Panc1 (cell line): ENCODE measurements around the gene S100A2. TPM values are rescaled to one million over a fixed set of nuclear protein-coding genes. Genes with fewer than 3 reads are reported as not detected.

Source experiments
- ATAC-seq: fragments of 200-7000 bp; cut with Tn5 transposase; 2 replicates; pipeline ENCODE4 v1.9.1; 2020; ENCODE audit warnings: mild to moderate bottlenecking, moderate library complexity
- BruUV-seq: library from RNA; stranded (reverse); fragments of 400-500 nt; replicated peaks from 2 replicates; lab custom pipeline; 2021; lab: Mats Ljungman, UMichigan
- CTCF ChIA-PET: fragments of 300-600 bp; sonication (Branson Sonifier 250); formaldehyde crosslinking; loops from one replicate; lab custom pipeline; 2022; ENCODE audit warnings: antibody characterized with exemption; lab: Charles Lee
- POLR2A ChIA-PET: fragments of 300-600 bp; sonication (Branson Sonifier 250); formaldehyde crosslinking; loops from one replicate; lab custom pipeline; 2022; ENCODE audit warnings: antibody characterized with exemption; lab: Charles Lee
- DNase-seq: peaks from one replicate; pipeline ENCODE4 v3.0.0-alpha.2; 2010; ENCODE audit warnings: low read depth, low spot score
- H3K27ac ChIP-seq: 2 replicates; pipeline ENCODE4 v1.5.1; 2011; ENCODE audit warnings: mild to moderate bottlenecking, low read length, inconsistent platforms
- H3K27me3 ChIP-seq: fragments of 200-500 bp; sonication (Bioruptor generic); 2 replicates; pipeline ENCODE4 v1.6.0; 2014; ENCODE audit warnings: low read length, inconsistent platforms; ENCODE audit not compliant: control insufficient read depth, insufficient read depth
- H3K36me3 ChIP-seq: fragments of 200-500 bp; sonication (Bioruptor generic); 2 replicates; pipeline ENCODE4 v1.5.1; 2014; ENCODE audit warnings: inconsistent platforms, mild to moderate bottlenecking, low read length, moderate library complexity; ENCODE audit not compliant: control insufficient read depth, insufficient read depth
- H3K4me1 ChIP-seq: 2 replicates; pipeline ENCODE4 v1.5.1; 2011; ENCODE audit warnings: inconsistent platforms, mild to moderate bottlenecking, low read length, moderate library complexity; ENCODE audit not compliant: control insufficient read depth, insufficient read depth
- H3K4me3 ChIP-seq, 2 experiments: 2 replicates each; pipeline ENCODE4 v1.5.1; 2011 to 2012; ENCODE audit warnings: low read depth in 2 of 2, low read length in 2 of 2, mild to moderate bottlenecking in 2 of 2, inconsistent platforms in 1 of 2, moderate library complexity in 1 of 2
- H3K9me3 ChIP-seq: fragments of 200-500 bp; sonication (Bioruptor generic); 2 replicates; pipeline ENCODE4 v1.5.1; 2014; ENCODE audit warnings: low read depth, mild to moderate bottlenecking, inconsistent platforms, low read length, moderate library complexity; ENCODE audit not compliant: control insufficient read depth, insufficient read depth
- CTCF ChIP-seq: fragments of 450-650 bp; IDR thresholded peaks from 2 replicates; pipeline ENCODE4 v1.5.1; 2017; ENCODE audit warnings: mild to moderate bottlenecking
- POLR2AphosphoS5 ChIP-seq: IDR thresholded peaks from 2 replicates; pipeline ENCODE4 v1.6.1; 2012; ENCODE audit warnings: mild to moderate bottlenecking, low read depth, low read length, moderate library complexity
- SIN3A ChIP-seq: IDR thresholded peaks from 2 replicates; pipeline ENCODE4 v1.6.1; 2012; ENCODE audit warnings: low read depth, mild to moderate bottlenecking, low read length, moderate library complexity, borderline replicate concordance; ENCODE audit not compliant: insufficient read depth
- TCF7L2 ChIP-seq: IDR thresholded peaks from 2 replicates; pipeline ENCODE4 v1.6.1; 2011; ENCODE audit warnings: mild to moderate bottlenecking, low read depth, low read length, inconsistent platforms
- in situ Hi-C: cut with HindIII; loops from 2 replicates; pipeline ENCODE4 v1.10.0; 2016; ENCODE audit warnings: low sequenced_read_pairs, low pct_unique_long_range_greater_than_20kb
- intact Hi-C: fragments of 100-400 bp; cut with micrococcal nuclease; formaldehyde crosslinking; loops from one replicate; pipeline ENCODE4 v1.10.0; 2022; ENCODE audit not compliant: unreplicated experiment
- total RNA-seq: library from RNA; stranded (reverse); gene quantifications from one replicate; pipeline ENCODE4 v1.2.1, GENCODE V29; 2021; ENCODE audit not compliant: unreplicated experiment
- TF ChIP-seq, protein P1 (sequence below), 2 experiments: IDR thresholded peaks; 2 replicates each; pipeline ENCODE4 v1.6.1; 2011 to 2012; ENCODE audit warnings: low read depth in 2 of 2, control low read depth in 1 of 2, low read length in 1 of 2, mild to moderate bottlenecking in 1 of 2, moderate library complexity in 1 of 2; ENCODE audit not compliant: insufficient read depth in 1 of 2

S100A2 gene
- total RNA-seq, 1 experiment from 2014 or later, result 6.2 TPM

DNA sequence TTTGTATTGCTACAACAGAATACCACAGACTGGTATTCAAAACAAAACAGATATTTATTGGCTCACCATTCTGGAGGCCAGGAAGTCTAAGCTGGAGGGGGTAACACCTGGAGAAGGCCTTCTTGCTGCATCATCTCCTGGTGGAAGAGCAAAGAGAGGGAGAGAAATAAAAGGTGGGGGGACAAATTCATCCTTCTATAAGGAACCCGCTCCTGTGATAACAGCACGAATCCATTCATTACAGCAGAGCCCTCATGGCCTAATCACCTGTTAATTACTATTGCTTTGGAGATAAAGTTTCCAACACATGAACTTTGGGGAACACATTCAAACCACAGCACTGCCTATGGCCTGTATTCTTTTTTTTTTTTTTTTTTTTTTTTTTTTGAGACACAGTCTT is 5.4 kb downstream of the S100A2 start:
- in situ Hi-C loops, result no loop called here
- ChIA-PET POLR2A (no interaction called here), CTCF (no interaction called here)
- Histone ChIP-seq H3K36me3 (no peaks in the 10 kb centered on the region), H3K27me3 (no peaks in the 10 kb centered on the region), H3K27ac (no peak overlapping the region), H3K9me3 (no peaks in the 10 kb centered on the region), H3K4me1 (peaks cover 17% of the 10 kb centered on the region), H3K4me3 (no peak overlapping the region)
- ATAC-seq (no peak), DNase-seq (no peak)
- TF ChIP-seq POLR2AphosphoS5, result no peak
- TF ChIP-seq, protein P1, sequence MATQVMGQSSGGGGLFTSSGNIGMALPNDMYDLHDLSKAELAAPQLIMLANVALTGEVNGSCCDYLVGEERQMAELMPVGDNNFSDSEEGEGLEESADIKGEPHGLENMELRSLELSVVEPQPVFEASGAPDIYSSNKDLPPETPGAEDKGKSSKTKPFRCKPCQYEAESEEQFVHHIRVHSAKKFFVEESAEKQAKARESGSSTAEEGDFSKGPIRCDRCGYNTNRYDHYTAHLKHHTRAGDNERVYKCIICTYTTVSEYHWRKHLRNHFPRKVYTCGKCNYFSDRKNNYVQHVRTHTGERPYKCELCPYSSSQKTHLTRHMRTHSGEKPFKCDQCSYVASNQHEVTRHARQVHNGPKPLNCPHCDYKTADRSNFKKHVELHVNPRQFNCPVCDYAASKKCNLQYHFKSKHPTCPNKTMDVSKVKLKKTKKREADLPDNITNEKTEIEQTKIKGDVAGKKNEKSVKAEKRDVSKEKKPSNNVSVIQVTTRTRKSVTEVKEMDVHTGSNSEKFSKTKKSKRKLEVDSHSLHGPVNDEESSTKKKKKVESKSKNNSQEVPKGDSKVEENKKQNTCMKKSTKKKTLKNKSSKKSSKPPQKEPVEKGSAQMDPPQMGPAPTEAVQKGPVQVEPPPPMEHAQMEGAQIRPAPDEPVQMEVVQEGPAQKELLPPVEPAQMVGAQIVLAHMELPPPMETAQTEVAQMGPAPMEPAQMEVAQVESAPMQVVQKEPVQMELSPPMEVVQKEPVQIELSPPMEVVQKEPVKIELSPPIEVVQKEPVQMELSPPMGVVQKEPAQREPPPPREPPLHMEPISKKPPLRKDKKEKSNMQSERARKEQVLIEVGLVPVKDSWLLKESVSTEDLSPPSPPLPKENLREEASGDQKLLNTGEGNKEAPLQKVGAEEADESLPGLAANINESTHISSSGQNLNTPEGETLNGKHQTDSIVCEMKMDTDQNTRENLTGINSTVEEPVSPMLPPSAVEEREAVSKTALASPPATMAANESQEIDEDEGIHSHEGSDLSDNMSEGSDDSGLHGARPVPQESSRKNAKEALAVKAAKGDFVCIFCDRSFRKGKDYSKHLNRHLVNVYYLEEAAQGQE (IDR thresholded peaks at IDR 0.05; ENCODE audit: insufficient read depth in 1 of 2, low read depth in 2 of 2, low read length in 1 of 2), result no peak
- TF ChIP-seq SIN3A, result no peak
- BruUV-seq, result no TSS peak
- intact Hi-C loops, result no loop called here

- Histone ChIP-seq H3K27ac (no peak overlapping the region), H3K4me1 (no peaks in the 10 kb centered on the region), H3K27me3 (no peaks in the 10 kb centered on the region), H3K9me3 (no peaks in the 10 kb centered on the region), H3K36me3 (no peaks in the 10 kb centered on the region), H3K4me3 (no peak overlapping the region)
- no peak for DNase-seq
- ChIA-PET CTCF (no interaction called here), POLR2A (no interaction called here)
- in situ Hi-C loops, result no loop called here
- no peak for ATAC-seq
- no TSS peak for BruUV-seq
- TF ChIP-seq CTCF (no peak), POLR2AphosphoS5 (no peak), TCF7L2 (no peak), SIN3A (no peak)
- TF ChIP-seq, protein P1 (IDR thresholded peaks at IDR 0.05; ENCODE audit: insufficient read depth in 1 of 2, low read depth in 2 of 2, low read length in 1 of 2), result no peak
- intact Hi-C loops, result no loop called here
Observed at GRCh38 chr1:153557877-153558276, 7.8 kb downstream of the S100A2 start.
